NCI-H2196 treated with DMSO at 0.1 percent for 48 hours (cell line): ENCODE data around the gene PRXL2C.

Experiments
- DNase-seq: peaks from one replicate; lab custom pipeline; 2025; ENCODE audit not compliant: unreplicated experiment; lab: John Stamatoyannopoulos, UW

PRXL2C gene

GRCh38 chr9:96612966-96613589 is 42.0 kb downstream of the PRXL2C start:
- DNase-seq, result no peak

GRCh38 chr9:96612105-96612965 is 42.8 kb downstream of the PRXL2C start:
- no peak for DNase-seq

GRCh38 chr9:96611302-96611701 is 43.8 kb downstream of the PRXL2C start:
- no peak for DNase-seq

- no peak for DNase-seq
Observed at GRCh38 chr9:96609732-96610131, 45.4 kb downstream of the PRXL2C start.

GRCh38 chr9:96607971-96608370 is 47.1 kb downstream of the PRXL2C start:
- DNase-seq, result no peak

GRCh38 chr9:96605328-96605727 is 49.8 kb downstream of the PRXL2C start:
- DNase-seq, result no peak

- DNase-seq, result no peak
Observed at GRCh38 chr9:96604004-96604319, 51.2 kb downstream of the PRXL2C start.

- no peak for DNase-seq
Observed at GRCh38 chr9:96603305-96604003, 51.7 kb downstream of the PRXL2C start.

GRCh38 chr9:96599298-96599697 is 55.8 kb downstream of the PRXL2C start:
- DNase-seq, result no peak

- DNase-seq, result no peak
Observed at GRCh38 chr9:96596601-96597111, 58.5 kb downstream of the PRXL2C start.
